Measurements from ENCODE around the gene MARF1.
"Not testable (repeated sequence)": the region's sequence is repeated elsewhere in the genome, so short reads cannot be mapped to it uniquely, and the experiment has no call there.

The MARF1 gene

DNA sequence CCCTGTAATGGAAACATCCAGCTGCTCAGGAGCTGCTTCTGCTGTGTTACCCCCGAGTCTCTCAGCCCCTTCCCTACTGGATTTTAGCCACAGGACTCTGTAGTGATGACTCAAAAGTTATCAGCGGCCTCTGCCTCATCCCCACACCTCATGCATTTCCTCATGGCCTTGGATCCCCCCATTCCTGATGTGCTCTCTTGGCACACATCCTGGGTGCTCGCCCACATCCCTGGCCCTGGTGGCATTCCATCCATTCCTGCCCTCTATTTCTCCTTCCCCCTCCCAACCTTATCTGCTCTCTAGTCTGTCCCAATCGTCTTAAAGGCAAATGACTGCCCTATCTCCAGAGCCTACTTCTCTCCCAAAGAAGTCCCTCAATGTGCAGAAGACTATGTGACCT, 24.6 kb downstream of the MARF1 start:
- no peak for DNase-seq (ENCODE audit: low spot score)

GRCh38 chr16:15617901-15618300, 25.1 kb downstream of the MARF1 start:
- DNase-seq (ENCODE audit: low spot score): no peak

- DNase-seq (ENCODE audit: low spot score): no peak
Observed at GRCh38 chr16:15616475-15617165, 26.3 kb downstream of the MARF1 start.

DNA sequence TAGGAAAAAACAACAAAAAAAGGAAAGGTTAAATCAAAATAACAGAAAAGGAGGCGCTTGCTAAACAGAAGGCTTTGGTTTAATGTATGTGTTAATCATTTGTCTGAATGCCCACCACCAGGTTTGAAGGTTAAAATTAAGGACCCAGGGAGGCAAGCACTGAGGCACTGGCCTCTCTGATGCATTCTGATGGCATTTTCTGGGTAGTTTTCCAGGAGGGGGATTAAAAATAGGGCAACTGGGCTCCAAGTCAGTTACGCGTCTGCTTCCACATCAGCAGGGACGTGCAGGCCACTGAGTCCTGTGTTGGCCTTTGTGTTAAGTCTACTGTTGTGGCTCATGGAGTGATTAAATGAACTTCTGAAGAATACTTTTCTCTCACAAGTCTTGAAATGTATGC, 26.9 kb downstream of the MARF1 start:
- no peak for DNase-seq (ENCODE audit: low spot score)

DNA sequence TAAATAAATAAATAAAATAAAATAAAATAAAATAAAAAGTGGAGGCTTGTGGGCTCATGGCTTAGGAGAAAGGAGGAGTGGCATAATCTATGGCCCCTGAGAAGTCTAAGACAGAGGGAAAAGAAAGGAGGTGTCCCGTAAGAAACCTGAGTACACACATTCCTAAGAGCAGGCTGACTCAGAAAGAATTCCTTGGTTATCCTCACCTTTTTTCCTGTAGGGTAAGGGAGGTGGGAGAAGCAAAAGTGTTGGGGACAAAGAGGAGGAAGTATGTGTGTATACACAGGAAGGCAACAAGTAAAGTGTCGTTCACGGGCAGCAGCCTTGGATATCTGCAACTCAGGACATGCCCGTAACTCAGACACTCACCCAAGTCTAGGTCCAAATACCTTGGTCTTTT, 29.3 kb downstream of the MARF1 start:
- DNase-seq (ENCODE audit: low spot score): no peak

- no peak for DNase-seq (ENCODE audit: low spot score)
Observed at GRCh38 chr16:15611610-15612009, 31.3 kb downstream of the MARF1 start.

DNA sequence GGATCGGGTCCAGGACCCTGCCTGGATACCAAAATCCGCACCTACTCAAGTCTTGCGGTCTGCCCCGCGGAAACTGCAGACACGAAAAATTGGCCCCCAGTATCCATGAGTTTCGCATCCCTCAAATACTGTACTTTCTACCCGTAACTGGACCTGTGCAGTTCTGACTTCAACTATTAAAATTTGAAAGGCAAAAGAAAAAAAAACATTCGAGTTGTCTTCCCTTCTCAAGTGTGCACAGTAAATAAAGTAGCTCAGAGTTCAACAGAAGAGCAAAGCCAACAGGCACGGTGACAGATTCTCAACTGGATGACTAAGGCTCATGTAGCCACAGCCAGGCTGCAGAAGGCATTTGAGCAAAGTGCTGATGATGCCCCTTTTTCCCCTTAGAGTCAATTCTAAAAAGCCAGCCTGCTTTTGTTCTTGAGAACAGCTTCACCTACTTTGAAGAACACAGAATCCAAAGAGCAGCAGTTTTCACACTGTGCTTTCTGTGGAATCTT, 32.5 kb downstream of the MARF1 start:
- DNase-seq (ENCODE audit: low spot score): no peak

GRCh38 chr16:15609286-15609649, 33.7 kb downstream of the MARF1 start:
- DNase-seq (ENCODE audit: low spot score): no peak

DNA sequence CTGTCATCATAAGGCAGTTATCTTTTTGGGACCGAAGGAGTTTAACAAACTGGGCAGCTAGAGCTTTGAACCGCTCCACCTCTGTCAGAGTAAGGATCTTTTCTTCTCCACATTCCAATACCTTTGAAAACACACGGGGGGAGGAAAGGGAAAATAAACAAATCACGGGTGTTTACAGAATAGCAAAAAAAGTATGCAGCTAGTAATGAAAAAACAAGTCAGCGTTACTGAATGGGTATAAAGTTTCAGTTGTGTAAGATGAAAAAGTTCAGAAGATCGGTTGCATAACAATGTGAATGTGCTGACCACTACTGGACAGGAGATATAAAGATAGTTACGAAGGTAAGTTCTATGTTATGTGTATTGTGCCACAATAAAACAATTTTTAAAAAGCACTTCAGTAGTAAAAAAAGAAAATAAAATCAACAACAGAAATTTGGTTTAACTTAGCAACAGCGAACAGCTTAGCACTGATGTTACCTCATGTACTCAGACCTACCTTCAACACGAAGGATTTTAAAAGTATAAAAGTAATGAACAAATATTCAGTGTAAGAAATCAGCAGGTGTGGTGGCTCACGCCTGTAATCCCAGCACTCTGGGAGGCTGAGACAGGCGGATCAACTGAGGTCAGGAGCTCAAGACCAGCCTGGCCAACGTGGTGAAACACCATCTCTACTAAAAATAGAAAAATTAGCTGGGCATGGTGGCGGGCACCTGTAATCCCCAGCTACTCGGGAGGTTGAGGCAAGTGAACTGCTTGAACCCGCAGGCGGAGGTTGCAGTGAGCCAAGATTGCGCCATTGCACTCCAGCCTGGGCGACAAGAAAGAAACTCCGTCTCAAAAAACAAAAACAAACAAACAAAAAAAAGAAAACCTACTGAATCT, 34.3 kb downstream of the MARF1 start:
- no peak for DNase-seq (ENCODE audit: low spot score)

GRCh38 chr16:15607700-15608396, 35.1 kb downstream of the MARF1 start:
- DNase-seq (ENCODE audit: low spot score): peak; percentile 25

DNA sequence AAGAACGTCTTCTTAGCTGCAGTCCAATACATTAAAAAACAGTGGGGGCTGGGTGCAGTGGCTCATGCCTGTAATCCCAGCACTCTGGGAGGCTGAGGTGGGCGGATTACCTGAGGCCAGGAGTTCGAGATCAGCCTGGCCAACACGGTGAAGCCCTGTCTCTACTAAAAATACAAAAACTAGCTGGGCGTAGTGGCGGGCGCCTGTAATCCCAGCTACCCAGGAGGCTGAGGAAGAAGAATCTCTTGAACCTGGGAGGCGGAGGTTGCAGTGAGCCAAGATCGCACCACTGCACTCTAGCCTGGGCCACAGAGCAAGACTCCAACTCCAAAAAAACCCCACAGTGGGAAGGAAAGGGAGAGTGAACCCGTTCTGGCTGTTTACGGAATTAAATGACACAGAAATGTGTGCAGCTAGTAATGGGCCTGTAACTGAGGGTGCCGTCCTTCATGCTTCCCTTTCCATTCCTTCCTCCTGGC, 35.7 kb downstream of the MARF1 start:
- not testable (repeated sequence) for DNase-seq (ENCODE audit: low spot score)

DNA sequence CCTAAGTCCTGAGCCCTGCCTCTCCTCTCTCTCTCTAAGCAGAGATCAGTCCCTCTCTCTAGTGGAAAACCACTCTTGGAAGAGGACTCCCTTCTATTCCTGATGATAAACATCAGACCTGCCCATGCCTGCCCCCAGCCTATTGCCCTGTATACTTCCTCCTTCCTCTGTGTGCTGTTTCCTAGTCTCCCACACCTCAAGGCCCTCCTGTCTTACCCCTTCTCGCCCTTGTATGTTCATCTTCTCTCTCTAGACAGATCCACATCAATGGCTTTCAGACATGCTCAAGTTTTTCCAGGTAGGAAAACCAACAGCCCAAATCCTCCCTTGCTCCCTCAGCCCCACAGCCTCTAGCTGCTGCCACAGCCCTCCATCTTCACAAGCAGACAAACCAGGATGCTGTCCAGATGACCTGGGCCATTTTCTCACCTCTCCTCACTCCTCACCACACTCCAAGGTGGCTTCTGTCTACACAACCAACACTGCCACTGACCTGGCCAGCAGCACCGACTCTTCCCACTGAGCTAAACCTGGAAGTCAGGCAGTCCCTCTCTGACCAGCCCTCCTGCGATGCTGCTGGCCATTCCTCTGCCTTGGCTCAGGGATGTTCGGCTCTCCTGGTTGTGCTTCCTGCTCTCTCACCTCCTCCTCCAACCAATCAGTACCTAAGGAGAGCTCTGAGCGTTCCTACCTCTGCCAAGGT, 36.3 kb downstream of the MARF1 start:
- DNase-seq (ENCODE audit: low spot score): no peak

- DNase-seq (ENCODE audit: low spot score): no peak
Observed at GRCh38 chr16:15605839-15606517, 37.0 kb downstream of the MARF1 start.

DNA sequence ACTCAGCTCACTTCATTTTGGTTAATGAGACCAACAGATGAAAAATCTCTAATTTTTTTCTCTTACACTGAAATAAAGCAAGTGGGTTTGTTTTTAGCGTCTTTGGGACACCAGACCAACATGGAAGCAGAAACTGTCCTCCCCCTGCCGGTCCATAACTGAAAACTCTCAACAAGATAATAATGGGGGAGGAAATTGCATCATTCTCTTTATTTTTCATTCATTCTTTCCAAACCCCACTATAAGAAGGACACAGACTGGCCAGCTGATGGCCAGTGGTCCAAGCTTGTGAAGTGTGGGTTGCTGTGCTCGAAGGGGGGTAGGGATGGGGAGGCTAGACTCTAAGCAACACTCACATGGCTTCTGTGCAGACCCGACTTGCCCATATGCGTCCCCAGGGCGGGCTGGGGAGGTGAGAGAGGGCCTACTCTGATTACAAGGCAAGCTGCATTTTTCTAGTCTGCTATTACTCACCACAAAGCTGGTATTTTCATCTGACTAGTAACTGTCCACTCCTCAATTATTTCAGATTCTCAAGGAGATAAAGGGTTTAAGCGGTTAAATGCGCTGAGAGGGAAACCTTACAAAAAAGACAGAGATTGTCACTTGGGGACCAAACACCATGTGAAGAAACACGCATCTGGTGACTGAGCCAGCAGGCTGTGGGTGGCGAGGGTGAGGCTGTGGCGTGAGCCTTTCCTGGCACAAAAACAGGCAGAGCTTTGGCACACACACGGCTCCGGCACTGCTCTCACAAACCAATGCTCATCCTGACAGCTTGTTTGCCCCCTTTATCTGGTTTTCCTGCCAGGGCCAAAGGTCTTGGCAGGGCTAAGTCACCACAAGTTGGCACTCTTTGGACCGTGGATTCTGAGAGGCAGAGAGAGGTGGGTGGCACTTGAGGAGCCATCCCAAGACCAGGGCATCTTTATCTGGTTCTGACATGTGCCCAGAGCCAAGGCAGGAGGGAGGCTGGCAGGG, 38.2 kb downstream of the MARF1 start:
- DNase-seq (ENCODE audit: low spot score): no peak

DNA sequence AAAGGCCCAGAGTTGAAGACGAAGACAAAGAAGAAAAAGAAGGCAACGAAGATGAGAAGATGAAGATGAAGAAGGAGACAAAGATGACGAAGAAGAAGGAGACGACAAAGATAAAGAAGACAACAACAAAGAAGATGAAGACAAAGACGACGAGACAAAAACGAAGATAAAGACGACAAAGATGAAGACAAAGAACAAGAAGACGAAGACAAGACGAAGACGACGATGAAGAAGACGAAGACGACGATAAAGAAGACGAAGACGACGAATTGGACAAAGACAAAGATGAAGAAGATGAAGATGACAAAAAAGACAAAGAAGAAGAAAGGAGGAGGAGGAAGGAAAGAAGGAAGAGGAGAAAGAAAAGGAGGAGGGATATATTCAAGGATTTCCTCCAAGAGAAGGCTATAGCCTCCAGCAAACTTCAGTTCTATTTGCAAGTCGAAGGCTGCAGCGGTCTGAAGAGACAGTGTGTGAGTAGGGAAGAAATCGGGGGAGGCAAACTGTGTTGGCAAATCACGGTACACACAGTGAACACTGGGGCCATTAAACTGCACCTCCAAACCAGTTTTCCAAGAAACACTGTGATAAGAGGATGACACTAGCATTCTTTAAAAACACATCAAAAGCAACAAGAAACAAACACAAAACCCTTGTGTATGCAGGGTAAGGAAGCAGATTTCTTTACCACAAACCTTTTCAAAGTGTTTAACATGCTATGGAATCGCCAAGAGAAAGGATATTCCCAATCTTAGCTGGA, 40.5 kb downstream of the MARF1 start:
- no peak for DNase-seq (ENCODE audit: low spot score)

DNA sequence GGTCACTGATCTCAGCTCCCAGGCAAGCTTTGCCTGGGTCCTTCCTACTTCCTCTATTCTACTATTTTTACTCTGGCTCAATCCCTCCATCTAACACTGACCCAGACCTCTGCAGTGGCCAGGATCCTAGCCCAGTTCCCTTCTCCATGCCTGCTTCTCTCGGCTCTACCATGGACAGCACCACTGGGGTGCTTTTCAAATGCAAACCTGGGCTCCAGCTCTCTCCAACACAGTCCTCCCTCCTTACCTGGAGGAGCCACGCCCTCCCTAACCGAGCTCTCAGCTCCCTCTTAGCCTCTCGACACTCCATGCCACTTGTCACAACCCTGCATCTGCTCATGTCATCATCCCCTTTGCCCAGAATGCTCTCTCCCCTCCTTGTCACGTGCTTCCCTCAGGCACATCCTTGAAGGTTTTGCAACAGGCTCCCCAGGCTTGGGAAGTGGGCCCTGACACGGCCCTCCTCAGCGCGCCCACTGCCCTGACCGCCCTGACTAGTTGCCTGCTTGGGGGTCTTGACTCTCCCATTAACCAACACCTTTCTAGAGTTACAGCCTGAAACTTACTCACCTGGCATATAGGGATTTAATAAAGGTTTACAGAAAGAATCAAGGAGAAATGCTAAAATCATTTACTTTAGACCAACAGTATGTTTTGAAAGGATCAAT, 41.6 kb downstream of the MARF1 start:
- DNase-seq (ENCODE audit: low spot score): no peak

DNA sequence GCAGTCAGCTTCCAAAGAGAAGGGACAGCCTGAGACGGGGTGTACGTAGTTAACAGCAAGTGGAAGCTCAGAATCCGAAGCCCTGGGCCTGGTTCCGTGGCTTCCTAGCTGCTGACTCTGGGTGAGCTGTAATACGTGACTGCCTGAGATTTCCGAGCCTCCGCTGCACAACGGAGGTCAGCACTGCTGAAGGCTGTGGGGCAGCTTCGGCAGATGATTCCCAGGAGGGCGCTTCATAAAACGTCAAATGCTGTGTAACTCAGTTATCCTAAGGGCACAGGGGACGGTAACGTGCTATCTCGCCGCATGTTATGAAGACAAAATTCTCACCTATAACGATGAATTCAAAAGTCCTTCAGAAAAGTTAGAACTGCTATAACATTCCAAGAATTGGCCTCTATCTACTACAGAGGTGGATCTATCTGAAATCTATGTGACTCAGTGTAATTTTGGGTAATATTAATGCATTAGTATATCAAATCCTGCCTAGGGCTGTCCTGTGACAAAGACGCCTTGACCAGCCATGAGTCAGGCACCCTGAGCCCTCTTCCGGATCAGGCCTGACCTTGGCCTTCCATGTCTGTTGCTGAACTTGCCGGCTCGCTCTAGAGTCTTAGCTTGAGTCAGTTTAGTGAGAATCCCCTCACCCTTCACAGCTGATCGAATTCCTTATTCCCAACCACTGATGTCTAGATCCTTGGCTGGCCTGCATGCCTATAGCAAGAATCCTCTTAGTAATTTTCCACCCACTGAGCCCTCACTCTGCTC, 43.5 kb downstream of the MARF1 start:
- peak; percentile 12 for DNase-seq (ENCODE audit: low spot score)

GRCh38 chr16:15598648-15599190, 44.2 kb downstream of the MARF1 start:
- no peak for DNase-seq (ENCODE audit: low spot score)

All from kidney capillary endothelial cell (primary cell).